Fibroblast of lung (primary cell): ENCODE results near the gene RNF11. TPM values are rescaled to one million over a fixed set of nuclear protein-coding genes. Genes with fewer than 3 reads are reported as not detected.

ENCODE experiments used
- DNase-seq, 2 donors: peaks; one replicate each; pipeline versions ENCODE4 v3.0.0 to v3.0.0-alpha.2; 2010; ENCODE audit warnings: low read depth in 2 of 2
- H2AFZ ChIP-seq: 2 replicates; pipeline ENCODE4 v1.5.1; 2012; ENCODE audit warnings: low read length, control low read depth, inconsistent platforms
- H3K27ac ChIP-seq: 2 replicates; pipeline ENCODE4 v1.5.1; 2011; ENCODE audit warnings: low read length, control low read depth; ENCODE audit not compliant: insufficient read depth
- H3K27me3 ChIP-seq: 2 replicates; pipeline ENCODE4 v1.5.1; 2011; ENCODE audit warnings: mild to moderate bottlenecking, low read length; ENCODE audit not compliant: control insufficient read depth, insufficient read depth
- H3K36me3 ChIP-seq: 2 replicates; pipeline ENCODE4 v1.5.1; 2011; ENCODE audit warnings: low read length; ENCODE audit not compliant: control insufficient read depth, insufficient read depth
- H3K4me1 ChIP-seq: 2 replicates; pipeline ENCODE4 v1.5.1; 2011; ENCODE audit warnings: low read length; ENCODE audit not compliant: control insufficient read depth, insufficient read depth; ENCODE audit errors: extremely low read depth
- H3K4me2 ChIP-seq: 2 replicates; pipeline ENCODE4 v1.5.1; 2011; ENCODE audit warnings: low read length, control low read depth; ENCODE audit not compliant: insufficient read depth; ENCODE audit errors: extremely low read depth
- H3K4me3 ChIP-seq, 4 experiments: fragments of 200-600 bp in 1 of 4; sonication (generic) in 1 of 4; replicated peaks in 1 of 4; 2 replicates each; pipeline ENCODE4 v1.5.1; 2011 to 2016; ENCODE audit warnings: low read length in 4 of 4, low read depth in 3 of 4, mild to moderate bottlenecking in 3 of 4, control low read depth in 2 of 4, inconsistent platforms in 1 of 4, mixed read lengths in 1 of 4; ENCODE audit not compliant: insufficient read depth in 1 of 4; ENCODE audit errors: control extremely low read depth in 1 of 4
- H3K79me2 ChIP-seq: 2 replicates; pipeline ENCODE4 v1.5.1; 2012; ENCODE audit warnings: mild to moderate bottlenecking, low read length, inconsistent platforms; ENCODE audit not compliant: control insufficient read depth, insufficient read depth
- H3K9ac ChIP-seq: 2 replicates; pipeline ENCODE4 v1.5.1; 2011; ENCODE audit warnings: mild to moderate bottlenecking, low read length, control low read depth; ENCODE audit not compliant: insufficient read depth
- H3K9me3 ChIP-seq: 2 replicates; pipeline ENCODE4 v1.5.1; 2012; ENCODE audit warnings: low read depth, low read length; ENCODE audit not compliant: control insufficient read depth, insufficient read depth
- H4K20me1 ChIP-seq: 2 replicates; pipeline ENCODE4 v1.5.1; 2011; ENCODE audit warnings: low read length; ENCODE audit not compliant: control insufficient read depth, insufficient read depth; ENCODE audit errors: extremely low read depth
- CTCF ChIP-seq, 2 donors: IDR thresholded peaks in 1 of 2; conservative IDR thresholded peaks in 1 of 2; 1 replicate in 1 of 2; 2 replicates in 1 of 2; pipeline ENCODE4 v1.5.1; 2011 to 2012; ENCODE audit warnings: low read length in 2 of 2, control low read depth in 1 of 2, inconsistent platforms in 1 of 2, low read depth in 1 of 2, mild to moderate bottlenecking in 1 of 2
- EZH2 ChIP-seq: IDR thresholded peaks from 2 replicates; pipeline ENCODE4 v1.5.1; 2012; ENCODE audit warnings: low read length, control low read depth, mild to moderate bottlenecking; ENCODE audit errors: missing control alignments
- polyA plus RNA-seq, 2 donors: library from polyadenylated mRNA; depleted of rRNA in 1 of 2; stranded (reverse) in 1 of 2; unstranded in 1 of 2; fragments of >200 nt; gene quantifications; 2 replicates each; pipeline ENCODE4 v1.2.1, GENCODE V29; 2011 to 2012; ENCODE audit warnings: missing spikeins in 1 of 2
- total RNA-seq: library from RNA; depleted of rRNA; stranded (reverse); fragments of >200 nt; gene quantifications from 2 replicates; pipeline ENCODE4 v1.2.1, GENCODE V29; 2014

The RNF11 gene
- total and polyA plus RNA-seq, 2 donors (not counting 1 experiment from before 2014, with no cell fraction given) = 116 to 209 TPM

GRCh38 chr1:51234721-51235425, 1.2 kb upstream of the RNF11 start:
- Histone ChIP-seq H3K4me3 (peak overlapping the region in 1 of 4 experiments; percentile 93), H3K36me3 (no peaks in the 10 kb centered on the region), H2AFZ (peak overlapping the region; percentile 22), H3K27me3 (no peaks in the 10 kb centered on the region), H3K27ac (no peak overlapping the region), H3K9ac (no peak overlapping the region), H4K20me1 (no peaks in the 10 kb centered on the region), H3K9me3 (no peaks in the 10 kb centered on the region), H3K4me2 (peak overlapping the region; percentile 85), H3K79me2 (peaks cover 34% of the 10 kb centered on the region), H3K4me1 (peaks cover 9% of the 10 kb centered on the region)
- TF ChIP-seq CTCF (conservative IDR thresholded peaks at IDR 0.05 in 1 of 2, IDR thresholded peaks at IDR 0.05 in 1 of 2; ENCODE audit: low read depth in 1 of 2, low read length in 2 of 2) = no peak
- TF ChIP-seq EZH2 = no peak
- DNase-seq = peak in 1 of 2 donors; percentile 40

DNA sequence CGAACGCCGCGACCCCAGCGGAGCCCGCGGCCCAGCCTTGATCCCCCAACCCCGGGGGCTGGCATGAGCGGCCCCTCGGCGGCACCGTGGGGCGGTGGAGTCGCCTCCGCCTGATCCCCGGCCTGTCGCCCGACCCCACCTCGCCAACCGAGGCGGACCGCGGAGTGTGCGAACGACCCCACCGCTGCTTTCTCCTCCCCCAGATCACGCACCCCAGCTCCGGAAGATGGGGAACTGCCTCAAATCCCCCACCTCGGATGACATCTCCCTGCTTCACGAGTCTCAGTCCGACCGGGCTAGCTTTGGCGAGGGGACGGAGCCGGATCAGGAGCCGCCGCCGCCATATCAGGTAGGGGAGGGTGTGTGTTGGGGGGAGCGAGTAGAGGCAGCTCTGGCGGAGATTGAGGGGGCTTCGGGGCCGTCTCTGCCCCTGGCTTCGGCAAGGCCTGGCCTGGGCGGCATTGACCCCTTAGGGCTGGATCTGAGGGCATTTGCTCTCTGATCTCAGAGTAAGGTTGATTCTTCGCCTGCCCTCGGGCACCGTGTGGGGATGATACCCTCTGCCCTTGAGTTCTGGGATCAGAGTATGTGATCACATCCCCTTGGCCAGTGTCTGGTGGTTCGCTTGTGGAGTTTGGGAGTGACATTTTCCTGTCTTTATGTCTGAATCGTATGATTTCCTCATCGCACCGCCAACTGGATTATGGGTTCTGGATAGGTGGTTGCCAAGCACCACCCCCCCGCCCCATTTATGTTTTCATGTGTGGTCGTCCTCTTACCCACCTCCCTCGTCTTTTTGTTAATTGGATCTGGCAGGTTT, 668 bp downstream of the RNF11 start:
- peak overlapping the region; percentile 92 for H3K27ac ChIP-seq
- no peaks in the 10 kb centered on the region for H3K27me3 ChIP-seq
- peak overlapping the region; percentile 42 for H2AFZ ChIP-seq
- no peaks in the 10 kb centered on the region for H3K9me3 ChIP-seq
- peaks cover 53% of the 10 kb centered on the region for H3K79me2 ChIP-seq
- no peaks in the 10 kb centered on the region for H4K20me1 ChIP-seq
- peak; percentile 52 to 55 for DNase-seq
- H3K4me3 ChIP-seq = peak overlapping the region; percentile 94 to 98 (median 96)
- H3K4me2 ChIP-seq = peak overlapping the region; percentile 65
- H3K4me1 ChIP-seq = peaks cover 9% of the 10 kb centered on the region
- H3K36me3 ChIP-seq = no peaks in the 10 kb centered on the region
- TF ChIP-seq EZH2 = no peak
- TF ChIP-seq CTCF (conservative IDR thresholded peaks at IDR 0.05 in 1 of 2, IDR thresholded peaks at IDR 0.05 in 1 of 2; ENCODE audit: low read depth in 1 of 2, low read length in 2 of 2) = no peak
- peak overlapping the region; percentile 85 for H3K9ac ChIP-seq

GRCh38 chr1:51237351-51238033, 1.4 kb downstream of the RNF11 start:
- peak overlapping the region; percentile 88 for H3K4me2 ChIP-seq
- TF ChIP-seq EZH2 (no peak), CTCF (conservative IDR thresholded peaks at IDR 0.05 in 1 of 2, IDR thresholded peaks at IDR 0.05 in 1 of 2; ENCODE audit: low read depth in 1 of 2, low read length in 2 of 2) (no peak)
- peak overlapping the region; percentile 92 for H3K27ac ChIP-seq
- peaks cover 60% of the 10 kb centered on the region for H3K79me2 ChIP-seq
- no peaks in the 10 kb centered on the region for H4K20me1 ChIP-seq
- H3K9ac ChIP-seq = peak overlapping the region; percentile 4
- no peaks in the 10 kb centered on the region for H3K27me3 ChIP-seq
- peak; percentile 50 to 61 for DNase-seq
- peak overlapping the region; percentile 94 to 98 (median 96) for H3K4me3 ChIP-seq
- H2AFZ ChIP-seq = no peak overlapping the region
- no peaks in the 10 kb centered on the region for H3K36me3 ChIP-seq
- H3K4me1 ChIP-seq = peaks cover 9% of the 10 kb centered on the region
- no peaks in the 10 kb centered on the region for H3K9me3 ChIP-seq
